GM19035 (cell line): ENCODE measurements around the gene ZSCAN5B.
"Not testable (repeated sequence)": the region's sequence is repeated elsewhere in the genome, so short reads cannot be mapped to it uniquely, and the experiment has no call there.

Experiments
- ATAC-seq: cut with Tn5 transposase; IDR thresholded peaks from one replicate; pipeline ENCODE4 v1.9.1; 2021; ENCODE audit not compliant: unreplicated experiment

ZSCAN5B gene

GRCh38 chr19:56197646-56198045, at the start of gene ZSCAN5B:
ZSCAN5B (minus strand) TSS chr19:56197783; CDS start chr19:56193052, 4,731 bp downstream.
- not testable (repeated sequence) for ATAC-seq

- ATAC-seq: not testable (repeated sequence)
Observed at GRCh38 chr19:56245764-56246163, 48.2 kb upstream of the ZSCAN5B start.

- ATAC-seq: no peak
Observed at GRCh38 chr19:56245121-56245740, 47.6 kb upstream of the ZSCAN5B start.

GRCh38 chr19:56223481-56223880, 25.9 kb upstream of the ZSCAN5B start:
- no peak for ATAC-seq

GRCh38 chr19:56222901-56223300, 25.3 kb upstream of the ZSCAN5B start:
- ATAC-seq: no peak

- no peak for ATAC-seq
Observed at GRCh38 chr19:56221851-56222250, 24.3 kb upstream of the ZSCAN5B start.

GRCh38 chr19:56221442-56221841, 23.9 kb upstream of the ZSCAN5B start:
- not testable (repeated sequence) for ATAC-seq

GRCh38 chr19:56218961-56219360, 21.4 kb upstream of the ZSCAN5B start:
- no peak for ATAC-seq

- no peak for ATAC-seq
Observed at GRCh38 chr19:56217039-56217949, 19.7 kb upstream of the ZSCAN5B start.

GRCh38 chr19:56211718-56212117, 14.1 kb upstream of the ZSCAN5B start:
- ATAC-seq: no peak

GRCh38 chr19:56210036-56210435, 12.5 kb upstream of the ZSCAN5B start:
- ATAC-seq: not testable (repeated sequence)

GRCh38 chr19:56209091-56209490, 11.5 kb upstream of the ZSCAN5B start:
- no peak for ATAC-seq

- not testable (repeated sequence) for ATAC-seq
Observed at GRCh38 chr19:56207581-56207980, 10.0 kb upstream of the ZSCAN5B start.

- no peak for ATAC-seq
Observed at GRCh38 chr19:56201973-56202372, 4.4 kb upstream of the ZSCAN5B start, which contains the start of gene ZSCAN5C. ZSCAN5C (plus strand) TSS chr19:56202273; CDS start chr19:56205914, 3,641 bp downstream.

GRCh38 chr19:56199687-56200086, 2.1 kb upstream of the ZSCAN5B start:
- no peak for ATAC-seq

- ATAC-seq: no peak
Observed at GRCh38 chr19:56193981-56194640, 3.5 kb downstream of the ZSCAN5B start.

GRCh38 chr19:56191711-56192110, 5.9 kb downstream of the ZSCAN5B start:
- no peak for ATAC-seq

GRCh38 chr19:56191115-56191514, 6.5 kb downstream of the ZSCAN5B start:
- no peak for ATAC-seq

- no peak for ATAC-seq
Observed at GRCh38 chr19:56189785-56190184, 7.8 kb downstream of the ZSCAN5B start.

GRCh38 chr19:56177564-56178243, 19.9 kb downstream of the ZSCAN5B start:
- no peak for ATAC-seq

GRCh38 chr19:56176881-56177280, 20.7 kb downstream of the ZSCAN5B start:
- no peak for ATAC-seq
